SHP77 treated with DMSO at 0.1 percent for 48 hours (cell line): ENCODE measurements around the gene SLC35E3.
"Not testable (repeated sequence)": the region's sequence is repeated elsewhere in the genome, so short reads cannot be mapped to it uniquely, and the experiment has no call there.

Source experiments
- DNase-seq: peaks from one replicate; lab custom pipeline; 2025; lab: John Stamatoyannopoulos, UW

SLC35E3 gene

GRCh38 chr12:68796399-68796798 is 50.4 kb downstream of the SLC35E3 start:
- DNase-seq = no peak

GRCh38 chr12:68798882-68799234 is 52.9 kb downstream of the SLC35E3 start:
- DNase-seq = no peak

GRCh38 chr12:68800294-68800693 is 54.3 kb downstream of the SLC35E3 start:
- DNase-seq = no peak

- not testable (repeated sequence) for DNase-seq
Measured at GRCh38 chr12:68801124-68801523, 55.1 kb downstream of the SLC35E3 start.

GRCh38 chr12:68802372-68802745 is 56.4 kb downstream of the SLC35E3 start:
- not testable (repeated sequence) for DNase-seq

- not testable (repeated sequence) for DNase-seq
Measured at GRCh38 chr12:68802911-68803651, 57.1 kb downstream of the SLC35E3 start.

- no peak for DNase-seq
Measured at GRCh38 chr12:68803948-68804656, 58.1 kb downstream of the SLC35E3 start.

- DNase-seq = no peak
Measured at GRCh38 chr12:68804657-68805591, 58.9 kb downstream of the SLC35E3 start.

- no peak for DNase-seq
Measured at GRCh38 chr12:68805592-68806120, 59.7 kb downstream of the SLC35E3 start.

- no peak for DNase-seq
Measured at GRCh38 chr12:68806488-68807237, 60.7 kb downstream of the SLC35E3 start.

GRCh38 chr12:68807274-68807575 is 61.2 kb downstream of the SLC35E3 start:
- not testable (repeated sequence) for DNase-seq

GRCh38 chr12:68807576-68808387 is 61.8 kb downstream of the SLC35E3 start, which contains the start of gene MDM2:
Gene MDM2, plus strand, starts transcription at chr12:68808177. Its CDS starts 301 bp downstream, at chr12:68808478.
- DNase-seq = peak; percentile 81

- DNase-seq = peak; percentile 71
Measured at GRCh38 chr12:68808388-68809189, 62.6 kb downstream of the SLC35E3 start.

GRCh38 chr12:68809190-68810026 is 63.4 kb downstream of the SLC35E3 start:
- DNase-seq = peak; percentile 57

- not testable (repeated sequence) for DNase-seq
Measured at GRCh38 chr12:68810027-68810389, 64.0 kb downstream of the SLC35E3 start.

- not testable (repeated sequence) for DNase-seq
Measured at GRCh38 chr12:68811573-68811972, 65.6 kb downstream of the SLC35E3 start.

- no peak for DNase-seq
Measured at GRCh38 chr12:68812553-68813241, 66.7 kb downstream of the SLC35E3 start.

- DNase-seq = no peak
Measured at GRCh38 chr12:68813242-68813593, 67.2 kb downstream of the SLC35E3 start.
